HUES48 (cell line): Measurements from ENCODE around the gene CCL26.

Experiments
- H3K27ac ChIP-seq: one replicate; pipeline ENCODE4 v1.7.0; 2013; ENCODE audit warnings: low read depth, low read length, inconsistent platforms
- H3K27me3 ChIP-seq: 2 replicates; pipeline ENCODE4 v1.6.1; 2013; ENCODE audit warnings: mild to moderate bottlenecking, low read length; ENCODE audit not compliant: control insufficient read depth, insufficient read depth
- H3K36me3 ChIP-seq: 2 replicates; pipeline ENCODE4 v1.6.1; 2013; ENCODE audit warnings: low read length; ENCODE audit not compliant: control insufficient read depth, insufficient read depth
- H3K4me1 ChIP-seq: 2 replicates; pipeline ENCODE4 v1.6.1; 2013; ENCODE audit warnings: mild to moderate bottlenecking, low read length; ENCODE audit not compliant: control insufficient read depth, insufficient read depth
- H3K4me3 ChIP-seq: 2 replicates; pipeline ENCODE4 v1.5.1; 2013; ENCODE audit warnings: mild to moderate bottlenecking, low read depth, low read length
- H3K9ac ChIP-seq: 2 replicates; pipeline ENCODE4 v1.6.1; 2013; ENCODE audit warnings: mild to moderate bottlenecking, low read depth, low read length, moderate library complexity
- H3K9me3 ChIP-seq: 2 replicates; pipeline ENCODE4 v1.6.1; 2013; ENCODE audit warnings: low read length; ENCODE audit not compliant: control insufficient read depth, insufficient read depth

Gene CCL26

GRCh38 chr7:75772081-75773077 lies at the start of gene CCL26:
TSS of gene CCL26 (minus strand) at chr7:75772211. CDS start at chr7:75772176, 35 bp downstream.
- Histone ChIP-seq H3K9ac (no peak within 1 kb of the TSS), H3K27ac (no peak within 1 kb of the TSS), H3K36me3 (no peaks in the 10 kb centered on the region)

GRCh38 chr7:75820688-75821087 lies 48.7 kb upstream of the CCL26 start:
- Histone ChIP-seq H3K9ac (no peak overlapping the region), H3K4me1 (no peaks in the 10 kb centered on the region), H3K4me3 (no peak overlapping the region), H3K27me3 (no peaks in the 10 kb centered on the region), H3K36me3 (no peaks in the 10 kb centered on the region), H3K9me3 (no peaks in the 10 kb centered on the region), H3K27ac (no peak overlapping the region)

More at GRCh38 chr7:75772081-75773077, at the start of gene CCL26:
- H3K9me3 ChIP-seq, result no peaks in the 10 kb centered on the region
- no peaks in the 10 kb centered on the region for H3K27me3 ChIP-seq
- no peak within 1 kb of the TSS for H3K4me3 ChIP-seq
- no peaks in the 10 kb centered on the region for H3K4me1 ChIP-seq

- Histone ChIP-seq H3K36me3 (no peaks in the 10 kb centered on the region), H3K9me3 (no peaks in the 10 kb centered on the region), H3K27me3 (no peaks in the 10 kb centered on the region), H3K4me3 (no peak overlapping the region), H3K4me1 (no peaks in the 10 kb centered on the region), H3K27ac (no peak overlapping the region), H3K9ac (no peak overlapping the region)
Measured at GRCh38 chr7:75819711-75820110, 47.7 kb upstream of the CCL26 start.

GRCh38 chr7:75818472-75818871 lies 46.5 kb upstream of the CCL26 start:
- H3K27ac ChIP-seq, result no peak overlapping the region

GRCh38 chr7:75817116-75817515 lies 45.1 kb upstream of the CCL26 start:
- H3K9me3 ChIP-seq, result no peaks in the 10 kb centered on the region
- H3K9ac ChIP-seq, result no peak overlapping the region
- no peaks in the 10 kb centered on the region for H3K36me3 ChIP-seq
- no peaks in the 10 kb centered on the region for H3K27me3 ChIP-seq
- H3K4me3 ChIP-seq, result no peak overlapping the region
- H3K27ac ChIP-seq, result no peak overlapping the region
- no peaks in the 10 kb centered on the region for H3K4me1 ChIP-seq

More at GRCh38 chr7:75818472-75818871, 46.5 kb upstream of the CCL26 start:
- H3K9ac ChIP-seq, result no peak overlapping the region
- H3K36me3 ChIP-seq, result no peaks in the 10 kb centered on the region
- H3K4me3 ChIP-seq, result no peak overlapping the region
- H3K4me1 ChIP-seq, result no peaks in the 10 kb centered on the region
- no peaks in the 10 kb centered on the region for H3K9me3 ChIP-seq
- H3K27me3 ChIP-seq, result no peaks in the 10 kb centered on the region

- H3K9me3 ChIP-seq, result no peaks in the 10 kb centered on the region
- H3K4me3 ChIP-seq, result no peak overlapping the region
- H3K27ac ChIP-seq, result no peak overlapping the region
- H3K27me3 ChIP-seq, result no peaks in the 10 kb centered on the region
- H3K9ac ChIP-seq, result no peak overlapping the region
- H3K4me1 ChIP-seq, result no peaks in the 10 kb centered on the region
- no peaks in the 10 kb centered on the region for H3K36me3 ChIP-seq
Measured at GRCh38 chr7:75815418-75816064, 43.5 kb upstream of the CCL26 start.

GRCh38 chr7:75814407-75814947 lies 42.5 kb upstream of the CCL26 start:
- H3K27me3 ChIP-seq, result no peaks in the 10 kb centered on the region
- no peak overlapping the region for H3K4me3 ChIP-seq
- no peaks in the 10 kb centered on the region for H3K36me3 ChIP-seq

GRCh38 chr7:75813781-75814236 lies 41.8 kb upstream of the CCL26 start, which contains the start of gene CCL24:
TSS of gene CCL24 (minus strand) at chr7:75813806. CDS start at chr7:75813715, 91 bp downstream.
- Histone ChIP-seq H3K4me3 (no peak within 1 kb of the TSS), H3K27ac (no peak within 1 kb of the TSS), H3K9ac (no peak within 1 kb of the TSS), H3K27me3 (no peaks in the 10 kb centered on the region), H3K9me3 (no peaks in the 10 kb centered on the region), H3K36me3 (no peaks in the 10 kb centered on the region), H3K4me1 (no peaks in the 10 kb centered on the region)

More at GRCh38 chr7:75814407-75814947, 42.5 kb upstream of the CCL26 start:
- Histone ChIP-seq H3K4me1 (no peaks in the 10 kb centered on the region), H3K27ac (no peak overlapping the region), H3K9ac (no peak overlapping the region), H3K9me3 (no peaks in the 10 kb centered on the region)

GRCh38 chr7:75813084-75813483 lies 41.1 kb upstream of the CCL26 start:
- no peak overlapping the region for H3K27ac ChIP-seq
- no peaks in the 10 kb centered on the region for H3K9me3 ChIP-seq
- no peaks in the 10 kb centered on the region for H3K4me1 ChIP-seq
- no peak overlapping the region for H3K9ac ChIP-seq
- H3K4me3 ChIP-seq, result no peak overlapping the region
- H3K27me3 ChIP-seq, result no peaks in the 10 kb centered on the region
- no peaks in the 10 kb centered on the region for H3K36me3 ChIP-seq

- Histone ChIP-seq H3K9me3 (no peaks in the 10 kb centered on the region), H3K9ac (no peak overlapping the region), H3K27me3 (no peaks in the 10 kb centered on the region), H3K36me3 (no peaks in the 10 kb centered on the region), H3K4me3 (no peak overlapping the region), H3K4me1 (no peaks in the 10 kb centered on the region), H3K27ac (no peak overlapping the region)
Measured at GRCh38 chr7:75811894-75812678, 40.1 kb upstream of the CCL26 start.
